LNCAP (cell line): Measurements from ENCODE around the gene AHDC1.

Experiments
- CTCF ChIP-seq: fragments of 450-650 bp; IDR thresholded peaks from 2 replicates; pipeline ENCODE4 v1.5.1; 2017; ENCODE audit warnings: mild to moderate bottlenecking

The AHDC1 gene

GRCh38 chr1:27521861-27522431 lies 82.0 kb downstream of the AHDC1 start:
- no peak for TF ChIP-seq CTCF

- TF ChIP-seq CTCF, result no peak
These were observed 82.6 kb downstream of the AHDC1 start for GRCh38 chr1:27521336-27521831.

GRCh38 chr1:27520651-27521050 lies 83.3 kb downstream of the AHDC1 start:
- TF ChIP-seq CTCF, result no peak

GRCh38 chr1:27519331-27520258 lies 84.3 kb downstream of the AHDC1 start:
- no peak for TF ChIP-seq CTCF

- no peak for TF ChIP-seq CTCF
These were observed 85.1 kb downstream of the AHDC1 start for GRCh38 chr1:27518808-27519207.

- TF ChIP-seq CTCF, result no peak
These were observed 85.8 kb downstream of the AHDC1 start for GRCh38 chr1:27517907-27518718.

- TF ChIP-seq CTCF, result no peak
These were observed 86.6 kb downstream of the AHDC1 start for GRCh38 chr1:27517301-27517700.
